Measurements from ENCODE around the gene TRIM46. TPM values are rescaled to one million over a fixed set of nuclear protein-coding genes. Genes with fewer than 3 reads are reported as not detected.

The TRIM46 gene
- total RNA-seq, 1 donor from 2014 or later = 1.6 TPM

DNA sequence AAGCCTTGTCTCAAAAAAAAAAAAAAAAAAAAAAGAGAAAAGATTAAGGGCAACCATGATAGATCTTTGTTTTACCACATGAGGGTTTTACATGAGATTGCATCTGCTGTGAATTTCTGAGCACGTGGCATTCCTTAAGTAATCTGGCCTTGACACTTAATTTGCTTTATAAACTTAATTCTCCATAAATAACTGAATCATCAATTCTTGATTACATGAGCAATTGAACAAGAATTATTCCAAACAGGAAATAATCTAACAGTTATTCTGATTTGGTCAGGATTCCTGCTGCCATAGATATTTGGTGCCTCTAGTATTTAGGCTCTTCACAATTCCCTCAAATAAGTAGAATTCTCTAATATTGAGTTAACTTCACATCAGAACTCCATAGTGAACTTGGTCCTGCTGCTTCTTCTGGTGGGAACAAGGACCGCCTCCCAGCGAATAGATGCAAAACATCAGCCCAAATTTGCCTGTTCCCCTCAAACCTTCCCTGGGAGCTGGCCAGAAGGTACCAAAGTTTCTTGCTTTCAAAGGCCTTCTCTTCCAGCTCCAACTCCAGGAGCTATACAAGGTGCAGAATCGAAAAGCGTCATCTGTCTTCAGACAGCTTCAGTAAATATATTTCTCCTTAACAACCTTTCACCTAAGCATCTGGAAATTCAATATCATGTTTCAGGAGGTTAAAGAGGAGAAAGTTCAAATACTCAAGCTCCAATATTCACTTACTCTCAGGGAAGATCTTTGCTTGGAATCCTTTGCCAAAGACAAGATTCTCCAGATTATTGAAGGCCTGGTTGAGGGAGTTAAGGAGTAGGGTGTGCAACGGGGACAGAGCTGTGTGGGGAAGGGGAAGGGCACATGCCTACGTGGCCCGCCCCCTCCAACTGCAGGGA is 1.6 kb upstream of the TRIM46 start:
- peak; percentile 40 for DNase-seq (ENCODE audit: low spot score)

DNA sequence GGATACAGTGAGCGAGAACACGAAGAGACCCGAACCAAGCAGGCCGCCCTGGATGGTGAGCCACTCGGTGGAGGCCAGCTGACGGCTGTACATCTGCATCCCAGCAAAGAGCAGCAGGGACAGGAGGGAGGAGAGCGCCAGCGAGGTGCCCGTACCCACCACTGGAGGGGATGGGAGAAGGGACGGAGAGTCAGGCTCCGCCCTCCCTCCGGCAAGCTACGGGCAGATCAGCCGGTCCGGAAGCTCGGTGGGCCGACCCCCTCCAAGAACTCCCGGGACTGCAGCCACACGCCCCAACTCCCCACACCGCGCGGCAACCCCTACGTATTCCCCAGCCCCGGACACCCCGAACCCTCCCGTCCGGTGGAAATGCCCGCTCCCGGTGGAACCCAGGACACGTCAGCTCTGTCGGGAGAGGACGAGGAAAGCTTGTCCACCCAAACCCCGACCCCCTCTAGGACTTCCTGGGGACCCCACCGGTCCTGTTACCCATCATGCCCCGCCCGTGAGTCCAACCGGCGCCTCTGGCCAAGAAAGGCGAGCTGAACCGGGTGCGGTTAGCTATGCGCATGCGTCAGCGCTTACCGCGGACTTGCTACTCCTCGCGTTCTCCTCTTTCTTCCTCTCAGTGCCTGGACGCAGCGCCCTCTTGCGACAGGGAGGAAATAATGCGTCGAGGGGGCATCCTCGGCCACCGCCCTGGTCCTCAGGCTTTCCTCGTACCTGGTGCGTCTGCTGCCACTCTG is 744 bp upstream of the TRIM46 start, which contains the start of gene KRTCAP2:
KRTCAP2 (minus strand) TSS at position 573 of the 746 bp plus-strand sequence; CDS start at position 493, 80 bp downstream.
- DNase-seq (ENCODE audit: low spot score) = peak; percentile 96

DNA sequence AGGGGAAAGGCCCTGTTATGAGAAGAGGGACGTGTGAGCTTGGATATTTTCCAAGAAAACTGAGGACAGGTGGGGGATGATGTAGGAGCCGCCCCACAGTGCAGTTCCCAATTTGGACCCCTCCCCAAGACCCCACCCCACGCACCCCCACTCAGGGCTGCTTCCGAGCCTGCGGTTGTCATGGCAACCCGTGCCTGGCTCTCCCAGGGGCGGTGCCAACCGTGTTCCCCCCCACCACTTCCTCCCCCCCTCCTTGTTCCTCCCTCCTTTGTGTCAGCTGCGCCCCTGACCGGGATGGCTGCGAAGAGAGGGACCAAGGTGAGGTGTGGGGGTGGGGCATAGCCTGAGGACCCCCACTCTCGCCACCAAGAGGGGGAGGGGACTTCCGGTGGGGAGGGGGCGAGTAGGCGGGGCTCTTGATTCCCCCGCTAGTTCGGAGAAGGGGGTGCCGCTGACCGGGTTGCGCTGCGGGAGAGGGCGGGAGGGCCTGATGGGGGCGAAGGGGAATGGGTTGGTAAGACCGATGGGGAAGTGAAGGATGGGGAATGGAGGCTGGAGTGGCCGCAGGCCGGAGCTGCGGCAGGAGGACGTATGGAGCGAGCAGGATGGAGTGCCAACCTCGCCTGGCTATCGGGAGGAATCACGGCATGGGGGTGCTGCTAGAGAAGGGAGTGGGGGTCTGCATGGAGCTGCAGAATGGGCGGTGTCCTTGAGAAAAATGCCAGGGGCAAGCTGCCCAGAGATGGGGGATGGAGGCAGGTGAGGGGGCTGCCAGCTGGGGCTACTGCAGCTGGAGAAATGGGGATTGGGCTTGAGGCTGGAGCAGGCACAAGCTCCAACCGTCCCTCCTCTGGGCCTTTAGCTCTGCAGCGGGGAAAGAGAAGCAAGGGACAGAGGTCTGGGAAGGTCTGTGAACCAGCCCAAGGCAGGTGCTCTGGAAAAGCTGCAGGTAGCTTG is 953 bp downstream of the TRIM46 start:
- DNase-seq (ENCODE audit: low spot score) = peak; percentile 45

DNA sequence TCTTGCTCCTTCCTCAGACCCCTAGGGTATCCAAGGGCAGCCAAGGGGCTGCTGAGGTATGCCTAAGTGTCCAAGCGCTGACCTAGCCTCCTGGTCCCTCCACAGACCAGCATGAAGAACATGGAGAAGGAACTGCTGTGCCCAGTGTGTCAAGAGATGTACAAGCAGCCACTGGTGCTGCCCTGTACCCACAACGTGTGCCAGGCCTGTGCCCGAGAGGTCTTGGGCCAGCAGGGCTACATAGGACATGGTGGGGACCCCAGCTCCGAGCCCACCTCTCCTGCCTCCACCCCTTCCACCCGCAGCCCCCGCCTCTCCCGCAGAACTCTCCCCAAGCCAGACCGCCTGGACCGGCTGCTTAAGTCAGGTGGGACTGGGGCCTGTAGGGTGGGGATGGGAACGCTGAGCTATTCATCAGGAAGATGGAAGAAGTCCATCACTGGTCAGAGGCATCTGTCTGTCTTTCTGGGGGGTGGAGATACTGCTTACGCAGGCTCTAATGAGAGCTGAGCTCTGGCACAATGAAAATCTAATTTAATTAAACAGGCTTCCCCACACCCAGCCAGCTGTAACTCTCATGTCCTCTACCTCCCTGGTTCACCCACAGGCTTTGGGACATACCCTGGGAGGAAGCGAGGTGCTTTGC is 1.8 kb downstream of the TRIM46 start:
- peak; percentile 46 for DNase-seq (ENCODE audit: low spot score)

DNA sequence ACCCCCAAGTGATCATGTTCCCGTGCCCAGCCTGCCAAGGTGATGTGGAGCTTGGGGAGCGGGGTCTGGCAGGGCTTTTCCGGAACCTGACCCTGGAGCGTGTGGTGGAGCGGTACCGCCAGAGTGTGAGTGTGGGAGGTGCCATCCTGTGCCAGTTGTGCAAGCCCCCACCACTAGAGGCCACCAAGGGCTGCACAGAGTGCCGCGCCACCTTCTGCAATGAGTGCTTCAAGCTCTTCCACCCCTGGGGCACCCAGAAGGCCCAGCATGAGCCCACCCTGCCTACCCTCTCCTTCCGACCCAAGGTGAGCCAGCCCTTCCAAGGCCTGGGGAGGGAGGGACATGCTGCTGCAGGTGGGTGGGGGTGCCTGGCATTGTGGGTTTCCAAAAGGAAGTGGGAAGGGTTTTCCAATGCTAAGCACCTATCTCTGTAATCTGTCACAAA is 2.3 kb downstream of the TRIM46 start:
- peak; percentile 43 for DNase-seq (ENCODE audit: low spot score)

DNA sequence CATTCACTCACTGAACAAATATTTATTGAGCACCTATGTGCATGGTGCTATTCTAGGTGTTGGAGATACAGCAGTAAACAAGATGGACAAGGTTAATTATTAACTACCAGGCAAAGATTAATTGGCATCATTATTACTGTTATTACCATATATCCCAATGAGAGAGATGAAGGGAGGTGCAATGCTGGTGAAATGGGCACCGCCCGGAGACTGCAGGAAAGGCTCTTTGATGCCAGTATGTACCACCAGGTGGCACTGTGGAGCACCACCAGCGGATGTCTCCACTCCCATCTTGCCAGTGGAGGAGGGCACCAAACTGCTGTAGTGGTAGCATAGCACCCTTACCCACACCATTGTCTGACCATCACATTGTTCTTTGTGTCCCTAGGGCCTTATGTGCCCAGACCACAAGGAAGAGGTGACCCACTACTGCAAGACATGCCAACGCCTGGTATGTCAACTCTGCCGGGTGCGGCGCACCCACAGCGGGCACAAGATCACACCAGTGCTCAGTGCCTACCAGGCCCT is 3.0 kb downstream of the TRIM46 start:
- peak; percentile 91 for DNase-seq (ENCODE audit: low spot score)

DNA sequence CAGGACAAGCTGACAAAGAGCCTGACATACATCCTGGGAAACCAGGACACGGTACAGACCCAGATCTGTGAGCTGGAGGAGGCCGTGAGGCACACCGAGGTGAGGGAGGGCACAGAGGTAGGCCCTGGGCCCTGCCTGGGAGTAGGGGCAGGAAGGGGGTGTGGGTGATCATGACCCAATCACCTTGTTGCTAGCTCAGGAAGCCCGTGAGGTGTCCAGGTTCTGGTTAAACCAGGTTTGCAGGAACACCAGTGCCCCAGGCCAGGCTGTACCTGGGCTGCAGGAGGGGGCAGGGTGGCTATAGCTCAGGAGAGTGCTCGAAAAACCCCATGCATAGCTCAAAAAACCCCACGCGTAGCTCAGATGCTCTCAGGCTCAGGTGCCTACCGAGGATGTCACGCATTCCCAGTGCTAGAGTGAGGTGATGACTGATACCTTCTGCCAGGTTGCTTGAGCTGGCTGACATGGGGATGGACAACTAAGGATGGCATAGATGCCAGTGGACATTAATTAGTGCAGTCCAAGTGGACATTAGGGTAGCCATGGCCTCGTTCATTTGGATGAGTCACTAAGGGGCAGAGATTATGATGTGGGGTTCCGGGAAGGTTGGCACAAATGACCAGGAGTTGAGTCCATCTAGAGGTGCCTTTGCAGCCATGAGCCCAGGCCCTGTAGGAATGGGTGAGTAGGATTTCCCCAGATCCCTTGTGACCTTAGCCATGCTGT is 3.7 kb downstream of the TRIM46 start:
- DNase-seq (ENCODE audit: low spot score) = peak; percentile 77

DNA sequence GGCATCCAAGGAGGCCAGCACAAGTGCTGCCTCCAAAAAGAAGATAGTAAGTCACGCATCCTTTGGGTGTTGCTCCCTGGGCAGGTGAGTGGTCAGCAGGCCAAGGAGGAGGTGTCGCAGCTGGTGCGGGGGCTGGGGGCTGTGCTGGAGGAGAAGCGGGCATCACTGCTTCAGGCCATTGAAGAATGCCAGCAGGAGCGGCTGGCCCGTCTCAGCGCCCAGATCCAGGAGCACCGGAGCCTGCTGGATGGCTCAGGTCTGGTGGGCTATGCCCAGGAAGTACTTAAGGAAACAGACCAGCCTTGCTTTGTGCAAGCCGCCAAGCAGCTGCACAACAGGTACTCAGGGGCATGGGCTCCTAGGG is 4.3 kb downstream of the TRIM46 start:
- peak; percentile 42 for DNase-seq (ENCODE audit: low spot score)

DNA sequence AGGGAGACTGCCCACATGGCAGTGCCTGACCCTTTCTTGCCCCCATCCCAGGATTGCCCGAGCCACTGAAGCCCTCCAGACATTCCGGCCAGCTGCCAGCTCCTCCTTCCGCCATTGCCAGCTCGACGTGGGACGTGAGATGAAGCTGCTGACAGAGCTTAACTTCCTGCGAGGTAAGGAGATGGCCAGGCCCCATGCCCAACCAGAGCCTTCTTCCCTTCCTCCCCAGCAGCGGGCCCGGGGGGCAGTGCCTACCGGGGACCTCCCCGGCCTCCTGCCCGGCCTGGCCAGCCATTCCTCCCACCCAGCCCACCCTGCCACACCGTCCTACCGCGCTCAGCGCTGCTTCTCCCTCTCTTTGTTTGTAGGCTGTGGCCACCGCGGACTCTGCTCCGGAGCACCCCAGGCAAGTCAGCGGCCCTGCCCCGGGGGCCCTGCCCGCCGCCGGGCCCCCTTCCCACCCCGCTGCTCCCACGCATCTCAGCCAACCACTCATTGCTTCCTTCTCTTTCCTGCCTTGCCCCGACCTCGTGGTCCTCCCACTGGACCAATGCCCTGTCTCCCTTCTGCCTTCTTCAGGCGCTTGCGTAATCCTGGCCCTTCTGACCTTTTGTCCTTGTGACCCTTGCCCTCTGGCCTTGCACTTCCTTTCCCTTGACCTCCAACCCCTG is 4.9 kb downstream of the TRIM46 start:
- DNase-seq (ENCODE audit: low spot score) = peak; percentile 44

DNA sequence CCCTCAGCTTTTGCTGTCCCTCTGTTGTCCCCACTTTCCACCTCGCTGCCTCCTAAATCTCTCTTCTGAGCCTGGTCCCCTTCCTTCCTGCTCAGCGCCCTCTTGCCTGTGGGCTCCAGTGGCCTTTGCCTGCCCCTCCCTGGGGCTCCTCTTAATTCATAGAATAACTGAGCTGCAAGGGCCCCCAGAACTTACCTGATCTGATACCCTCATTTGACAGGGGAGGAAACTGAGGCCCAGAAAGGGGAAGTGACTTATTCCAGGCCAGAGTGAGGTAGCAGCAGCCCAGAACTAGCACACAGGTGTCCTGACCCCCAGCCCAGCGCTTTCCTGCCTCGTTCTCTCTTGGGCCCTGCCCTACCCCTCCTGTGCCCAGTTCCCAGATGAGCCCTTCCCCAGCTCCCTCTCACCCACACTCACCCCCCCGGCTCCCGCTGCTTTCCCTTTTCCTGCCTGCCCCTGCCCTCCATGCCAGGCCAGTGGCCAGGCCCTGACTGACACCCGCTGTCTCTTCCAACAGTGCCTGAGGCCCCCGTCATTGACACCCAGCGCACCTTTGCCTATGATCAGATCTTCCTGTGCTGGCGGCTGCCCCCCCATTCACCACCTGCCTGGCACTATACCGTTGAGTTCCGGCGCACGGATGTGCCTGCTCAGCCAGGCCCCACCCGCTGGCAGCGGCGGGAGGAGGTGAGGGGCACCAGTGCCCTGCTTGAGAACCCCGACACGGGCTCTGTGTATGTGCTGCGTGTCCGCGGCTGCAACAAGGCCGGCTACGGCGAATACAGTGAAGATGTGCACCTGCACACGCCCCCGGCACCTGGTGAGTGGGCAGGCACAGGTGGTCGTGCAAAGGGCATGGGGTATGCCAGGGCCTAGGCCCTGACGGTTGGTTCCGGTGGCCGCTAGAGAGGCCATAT is 5.7 kb downstream of the TRIM46 start:
- peak; percentile 45 for DNase-seq (ENCODE audit: low spot score)

DNA sequence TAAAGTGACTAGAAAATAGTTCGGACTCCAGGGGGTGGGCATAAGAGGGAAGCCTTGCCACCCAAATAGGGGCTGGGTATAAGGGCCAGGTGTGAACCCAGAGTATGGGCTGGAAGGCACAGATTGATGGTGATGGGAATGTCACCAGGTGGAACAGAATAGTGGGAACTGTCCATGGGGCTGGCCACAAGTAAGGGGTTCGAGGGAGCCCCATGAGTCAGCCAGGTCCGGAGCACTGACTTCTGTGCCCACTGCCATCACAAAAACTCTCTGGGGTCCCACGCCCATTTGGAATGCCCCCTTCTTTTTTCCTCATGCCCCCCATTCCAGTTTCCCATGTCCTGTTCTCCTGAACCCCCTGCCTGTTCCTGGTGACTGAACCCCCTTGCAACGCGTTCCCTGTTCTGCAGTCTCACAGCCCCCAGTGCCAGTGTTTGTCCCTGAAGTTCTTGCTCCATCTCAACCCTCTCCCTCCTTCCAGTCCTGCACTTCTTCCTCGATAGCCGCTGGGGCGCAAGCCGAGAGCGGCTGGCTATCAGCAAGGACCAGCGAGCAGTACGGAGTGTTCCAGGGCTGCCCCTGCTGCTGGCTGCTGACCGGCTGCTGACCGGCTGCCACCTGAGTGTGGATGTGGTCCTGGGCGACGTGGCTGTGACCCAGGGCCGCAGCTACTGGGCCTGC is 7.9 kb downstream of the TRIM46 start:
- DNase-seq (ENCODE audit: low spot score) = no peak

DNA sequence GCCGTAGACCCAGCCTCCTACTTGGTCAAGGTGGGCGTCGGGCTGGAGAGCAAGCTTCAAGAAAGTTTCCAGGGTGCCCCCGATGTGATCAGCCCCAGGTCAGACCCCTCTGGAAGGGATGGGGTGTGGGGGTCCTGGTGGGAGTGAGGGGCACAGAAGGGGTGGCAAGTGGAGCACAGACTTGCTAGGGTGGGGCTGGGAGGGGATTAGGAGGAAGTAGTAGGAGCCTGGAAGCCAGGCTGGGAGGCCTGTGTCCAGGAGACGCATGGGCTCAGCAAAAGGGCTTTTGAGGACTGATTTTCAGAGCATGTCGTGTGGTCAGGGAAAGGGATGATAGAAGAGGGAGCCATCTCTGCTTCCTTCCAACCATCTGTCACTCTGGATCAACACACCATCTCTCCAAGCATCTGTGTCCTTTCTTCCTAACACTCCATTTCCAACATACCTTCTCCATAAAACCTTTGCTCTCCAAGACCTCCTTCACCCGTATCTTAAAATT is 8.5 kb downstream of the TRIM46 start:
- no peak for DNase-seq (ENCODE audit: low spot score)

DNA sequence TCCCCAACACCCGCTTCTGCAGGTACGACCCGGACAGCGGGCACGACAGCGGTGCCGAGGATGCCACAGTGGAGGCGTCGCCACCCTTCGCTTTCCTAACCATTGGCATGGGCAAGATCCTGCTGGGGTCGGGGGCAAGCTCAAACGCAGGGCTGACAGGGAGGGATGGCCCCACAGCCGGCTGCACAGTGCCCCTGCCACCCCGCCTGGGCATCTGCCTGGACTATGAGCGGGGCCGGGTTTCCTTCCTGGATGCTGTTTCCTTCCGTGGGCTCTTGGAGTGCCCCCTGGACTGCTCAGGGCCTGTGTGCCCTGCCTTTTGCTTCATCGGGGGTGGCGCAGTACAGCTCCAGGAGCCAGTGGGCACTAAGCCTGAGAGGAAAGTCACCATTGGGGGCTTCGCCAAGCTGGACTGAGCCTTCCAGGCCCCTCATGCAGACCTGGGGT is 10.1 kb downstream of the TRIM46 start:
- DNase-seq (ENCODE audit: low spot score) = no peak

DNA sequence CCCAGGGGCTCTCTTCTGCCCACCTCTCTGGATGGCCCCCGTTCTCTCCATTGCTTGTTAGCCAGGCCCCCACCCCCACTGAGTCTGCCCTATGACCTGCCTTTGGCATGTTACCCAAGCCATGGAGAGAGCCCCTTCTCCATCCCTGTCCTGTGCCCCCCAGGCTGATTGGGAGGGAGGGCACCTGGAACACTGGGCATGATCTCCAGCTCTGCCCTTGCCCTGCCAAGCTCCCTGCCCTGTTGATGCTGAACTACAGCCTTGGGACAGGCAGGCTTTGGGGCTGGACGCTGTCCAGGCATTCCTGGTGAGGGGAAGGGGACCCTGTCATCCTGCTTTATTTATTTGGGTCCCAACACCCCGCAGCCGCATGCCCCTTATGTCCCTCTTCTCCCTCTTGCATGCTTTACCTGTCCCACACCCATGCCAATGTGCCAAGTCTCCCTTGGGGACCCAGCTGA is 10.7 kb downstream of the TRIM46 start:
- no peak for DNase-seq (ENCODE audit: low spot score)

DNA sequence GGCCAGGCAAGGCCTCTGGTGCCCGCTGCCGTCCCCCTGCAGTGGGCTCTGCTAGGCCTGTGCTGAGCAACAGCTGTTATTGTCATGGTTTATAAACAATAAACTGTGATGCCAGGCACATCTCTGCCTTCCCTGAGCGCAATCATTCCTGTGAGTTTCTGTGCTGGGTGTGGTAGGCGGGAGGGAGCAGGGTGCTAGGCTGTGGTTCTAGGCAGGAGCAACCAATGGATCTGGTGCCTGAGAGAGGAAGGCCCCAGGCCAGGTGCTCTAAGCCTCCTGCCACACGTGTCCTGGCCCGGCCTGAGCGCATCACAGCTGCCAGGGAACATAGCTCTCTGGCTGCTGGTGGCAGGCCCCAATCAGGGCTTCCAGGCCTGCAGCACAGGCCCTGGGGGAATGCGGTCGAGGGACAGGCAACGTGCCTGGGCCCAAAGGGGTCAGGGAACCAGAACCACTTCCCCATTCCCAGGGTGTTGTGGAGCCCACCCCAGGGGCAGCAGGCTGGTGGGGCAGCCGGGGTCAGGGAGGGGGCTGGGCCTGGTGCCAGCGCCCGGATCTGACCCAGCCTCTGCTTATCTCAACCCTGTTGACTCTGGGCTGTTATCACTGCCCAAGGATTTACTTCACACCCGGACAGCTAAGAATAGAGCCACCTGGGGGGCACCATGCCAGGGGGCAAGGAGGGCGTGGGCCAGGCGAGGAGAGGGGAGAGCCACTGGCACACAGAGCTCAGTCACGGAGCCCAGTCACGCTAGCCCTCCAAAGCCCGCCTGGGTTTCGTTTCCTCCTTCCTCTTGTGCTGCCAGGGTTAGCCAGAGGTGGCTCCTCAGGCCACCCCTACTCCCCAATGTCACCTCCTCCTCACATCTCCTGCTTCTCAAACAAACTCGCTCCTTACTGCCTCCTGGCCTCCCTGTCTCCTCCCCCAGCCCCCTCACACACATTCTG is 11.5 kb downstream of the TRIM46 start:
- peak; percentile 84 for DNase-seq (ENCODE audit: low spot score)

DNA sequence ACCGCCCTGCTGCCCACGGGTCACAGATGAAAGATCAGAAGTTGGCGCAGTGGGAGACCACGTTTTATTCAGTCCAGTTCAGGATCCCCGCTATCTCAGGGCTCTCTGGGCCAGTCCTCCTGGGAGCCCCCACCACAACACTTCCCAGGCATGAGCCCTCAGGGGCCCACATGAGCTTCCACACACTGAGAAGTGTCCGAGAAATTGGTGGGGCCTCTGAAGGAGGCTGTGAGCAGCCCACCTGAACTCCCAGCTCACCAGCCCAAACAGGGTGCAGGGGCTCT is 12.1 kb downstream of the TRIM46 start:
- no peak for DNase-seq (ENCODE audit: low spot score)
